Activated CD4-positive, alpha-beta T cell treated with anti-CD3 and anti-CD28 coated beads, Interleukin-2, amount 50 U/mL, for 24 hours (primary cell): Measurements from ENCODE around the gene LMO2.
"Not testable (repeated sequence)": the region's sequence is repeated elsewhere in the genome, so short reads cannot be mapped to it uniquely, and the experiment has no call there.

Source experiments
- DNase-seq, 2 donors: peaks; one replicate each; pipeline ENCODE4 v3.0.0-alpha.2; 2020; ENCODE audit warnings: low read depth in 1 of 2, low spot score in 1 of 2

The LMO2 gene

GRCh38 chr11:33891714-33892327 is at the start of gene LMO2:
TSS of gene LMO2 (minus strand) at chr11:33892076. CDS start at chr11:33869716, 22,360 bp downstream.
- no peak for DNase-seq

- DNase-seq = no peak
Measured at GRCh38 chr11:33940538-33940815, 48.6 kb upstream of the LMO2 start.

GRCh38 chr11:33936725-33937604 is 45.1 kb upstream of the LMO2 start:
- no peak for DNase-seq

GRCh38 chr11:33935461-33936456 is 43.9 kb upstream of the LMO2 start:
- no peak for DNase-seq

- DNase-seq = no peak
Measured at GRCh38 chr11:33935005-33935404, 43.1 kb upstream of the LMO2 start.

GRCh38 chr11:33934450-33934849 is 42.6 kb upstream of the LMO2 start:
- no peak for DNase-seq

- no peak for DNase-seq
Measured at GRCh38 chr11:33933602-33934001, 41.7 kb upstream of the LMO2 start.

GRCh38 chr11:33932721-33933120 is 40.8 kb upstream of the LMO2 start:
- no peak for DNase-seq

GRCh38 chr11:33931739-33932366 is 40.0 kb upstream of the LMO2 start:
- DNase-seq = not testable (repeated sequence)

- DNase-seq = no peak
Measured at GRCh38 chr11:33931067-33931466, 39.2 kb upstream of the LMO2 start.

- DNase-seq = no peak
Measured at GRCh38 chr11:33930317-33931021, 38.6 kb upstream of the LMO2 start.

- DNase-seq = no peak
Measured at GRCh38 chr11:33928564-33928963, 36.7 kb upstream of the LMO2 start.

GRCh38 chr11:33926671-33927552 is 35.0 kb upstream of the LMO2 start:
- no peak for DNase-seq

GRCh38 chr11:33924341-33924740 is 32.5 kb upstream of the LMO2 start:
- DNase-seq = no peak

GRCh38 chr11:33923626-33924025 is 31.8 kb upstream of the LMO2 start:
- no peak for DNase-seq

- DNase-seq = peak in 1 of 2 donors; percentile 5
Measured at GRCh38 chr11:33920838-33921613, 29.1 kb upstream of the LMO2 start.

GRCh38 chr11:33919645-33920044 is 27.8 kb upstream of the LMO2 start:
- no peak for DNase-seq

GRCh38 chr11:33917402-33917801 is 25.5 kb upstream of the LMO2 start:
- not testable (repeated sequence) for DNase-seq

GRCh38 chr11:33916736-33917135 is 24.9 kb upstream of the LMO2 start:
- DNase-seq = no peak
